ENCODE results near the gene MAP4.

DNA sequence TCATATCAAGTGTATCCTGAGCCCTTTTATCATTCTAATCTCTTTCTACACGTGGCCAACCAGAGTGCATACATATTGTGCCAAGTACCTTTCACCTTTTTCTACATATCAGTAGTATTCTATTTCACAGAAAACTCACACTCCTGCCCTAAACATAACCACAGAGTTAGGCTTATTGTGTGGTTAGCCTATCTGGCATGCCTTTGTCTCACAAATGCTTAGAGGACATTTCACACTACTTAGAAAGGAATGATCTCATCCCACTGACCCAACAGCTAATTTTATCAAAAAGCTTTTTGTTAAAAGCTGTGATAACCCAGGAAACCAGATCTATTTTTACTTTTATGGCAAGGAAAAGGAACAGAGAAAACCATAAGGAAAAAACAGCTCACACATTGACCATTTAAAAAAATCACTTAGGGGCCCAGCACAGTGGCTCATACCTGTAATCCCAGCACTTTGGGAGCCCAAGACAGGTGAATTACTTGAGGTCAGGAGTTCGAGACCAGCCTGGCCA is 17.8 kb upstream of the MAP4 start:
- no peak for TF ChIP-seq EZH2 (IDR thresholded peaks at IDR 0.05; ENCODE audit: low read length, missing control alignments)
- TF ChIP-seq, protein P1, sequence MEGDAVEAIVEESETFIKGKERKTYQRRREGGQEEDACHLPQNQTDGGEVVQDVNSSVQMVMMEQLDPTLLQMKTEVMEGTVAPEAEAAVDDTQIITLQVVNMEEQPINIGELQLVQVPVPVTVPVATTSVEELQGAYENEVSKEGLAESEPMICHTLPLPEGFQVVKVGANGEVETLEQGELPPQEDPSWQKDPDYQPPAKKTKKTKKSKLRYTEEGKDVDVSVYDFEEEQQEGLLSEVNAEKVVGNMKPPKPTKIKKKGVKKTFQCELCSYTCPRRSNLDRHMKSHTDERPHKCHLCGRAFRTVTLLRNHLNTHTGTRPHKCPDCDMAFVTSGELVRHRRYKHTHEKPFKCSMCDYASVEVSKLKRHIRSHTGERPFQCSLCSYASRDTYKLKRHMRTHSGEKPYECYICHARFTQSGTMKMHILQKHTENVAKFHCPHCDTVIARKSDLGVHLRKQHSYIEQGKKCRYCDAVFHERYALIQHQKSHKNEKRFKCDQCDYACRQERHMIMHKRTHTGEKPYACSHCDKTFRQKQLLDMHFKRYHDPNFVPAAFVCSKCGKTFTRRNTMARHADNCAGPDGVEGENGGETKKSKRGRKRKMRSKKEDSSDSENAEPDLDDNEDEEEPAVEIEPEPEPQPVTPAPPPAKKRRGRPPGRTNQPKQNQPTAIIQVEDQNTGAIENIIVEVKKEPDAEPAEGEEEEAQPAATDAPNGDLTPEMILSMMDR (conservative IDR thresholded peaks at IDR 0.05 in 1 of 2, IDR thresholded peaks at IDR 0.05 in 1 of 2; ENCODE audit: low read depth in 1 of 2, low read length in 2 of 2) = no peak

All from fibroblast of lung (primary cell).